HG03159 (cell line): ENCODE measurements around the gene PURA.

Source experiments
- ATAC-seq: cut with Tn5 transposase; IDR thresholded peaks from one replicate; pipeline ENCODE4 v1.9.1; 2021; ENCODE audit warnings: mild to moderate bottlenecking, moderate library complexity; ENCODE audit not compliant: unreplicated experiment

The PURA gene

GRCh38 chr5:140109759-140110645 is 3.9 kb upstream of the PURA start:
- no peak for ATAC-seq

- no peak for ATAC-seq
Observed at GRCh38 chr5:140110646-140110957, 3.3 kb upstream of the PURA start.

DNA sequence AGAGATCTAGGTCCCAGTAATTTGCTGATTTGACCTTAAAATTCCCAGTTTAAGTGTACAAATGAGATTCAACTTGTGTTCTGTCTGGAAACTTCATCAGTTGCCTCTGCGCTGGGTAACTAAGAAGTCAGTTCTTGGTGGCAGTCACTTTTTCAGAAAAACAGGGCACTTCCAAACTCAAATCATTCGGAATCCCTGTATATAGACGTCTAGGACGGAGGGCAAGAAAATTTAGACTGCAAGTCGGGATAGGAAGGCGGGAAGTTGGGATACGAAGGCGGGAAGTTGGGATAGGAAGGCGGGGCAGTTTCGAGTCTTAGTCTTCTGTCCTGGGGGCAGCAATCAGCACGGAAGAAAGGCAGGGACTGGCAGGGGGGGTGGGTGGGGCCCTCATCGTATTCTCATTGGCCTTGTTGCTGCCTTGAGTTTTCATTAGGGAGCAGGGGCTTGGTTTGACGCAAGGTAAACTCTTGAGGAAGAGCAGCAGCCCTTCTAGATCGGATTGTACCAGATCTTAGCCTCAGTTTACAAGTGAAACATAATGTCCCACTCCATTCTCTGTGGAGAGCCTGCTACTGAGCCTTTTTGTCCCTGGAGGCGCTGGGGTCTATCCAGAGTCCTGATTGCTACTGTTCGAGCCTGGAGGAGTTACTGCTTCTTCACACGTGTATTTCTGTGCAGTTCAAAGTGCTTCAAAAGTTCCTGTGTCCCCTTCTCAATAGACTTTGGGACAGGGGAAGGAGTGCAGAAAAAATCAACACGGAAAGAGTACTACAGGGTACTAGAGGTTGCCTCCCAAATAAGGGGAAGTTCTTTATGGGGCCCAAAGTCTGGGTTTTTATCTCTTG is 2.7 kb upstream of the PURA start:
- ATAC-seq = no peak

DNA sequence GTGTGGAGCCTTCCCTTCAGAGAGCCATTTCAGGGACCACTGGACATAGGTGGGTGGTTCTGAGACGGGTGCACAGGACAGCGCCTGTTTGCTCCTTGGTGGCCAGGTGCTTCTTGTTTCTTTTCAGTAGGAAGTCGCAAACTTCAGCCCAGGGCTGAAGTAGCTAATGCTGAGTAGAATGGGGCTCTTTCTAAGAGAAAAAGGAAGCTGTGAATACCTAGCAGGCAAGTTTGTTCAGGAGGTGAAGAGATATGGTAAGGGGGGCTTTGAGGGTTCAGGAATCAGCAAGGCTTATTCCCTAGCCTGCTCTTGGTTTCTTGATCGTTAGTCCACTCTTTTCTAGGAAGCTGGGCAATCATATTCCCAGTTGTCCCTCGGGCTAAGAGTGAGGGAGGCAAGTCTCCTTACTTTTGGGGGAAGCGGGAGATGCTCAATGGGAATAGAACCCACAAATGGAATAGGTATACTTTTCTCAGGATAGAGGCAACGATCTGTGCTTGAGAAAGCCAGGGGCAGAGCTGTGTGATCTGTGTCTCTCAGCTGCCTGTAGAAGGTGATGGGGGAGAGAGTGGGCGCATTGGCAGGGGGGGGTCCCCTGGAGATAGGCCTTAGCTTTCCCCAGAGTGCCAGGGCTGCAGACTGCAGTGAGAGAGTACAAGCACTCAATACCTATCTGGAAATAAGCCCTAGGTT is 1.9 kb upstream of the PURA start:
- no peak for ATAC-seq

GRCh38 chr5:140112685-140113179 is 1.2 kb upstream of the PURA start:
- no peak for ATAC-seq

DNA sequence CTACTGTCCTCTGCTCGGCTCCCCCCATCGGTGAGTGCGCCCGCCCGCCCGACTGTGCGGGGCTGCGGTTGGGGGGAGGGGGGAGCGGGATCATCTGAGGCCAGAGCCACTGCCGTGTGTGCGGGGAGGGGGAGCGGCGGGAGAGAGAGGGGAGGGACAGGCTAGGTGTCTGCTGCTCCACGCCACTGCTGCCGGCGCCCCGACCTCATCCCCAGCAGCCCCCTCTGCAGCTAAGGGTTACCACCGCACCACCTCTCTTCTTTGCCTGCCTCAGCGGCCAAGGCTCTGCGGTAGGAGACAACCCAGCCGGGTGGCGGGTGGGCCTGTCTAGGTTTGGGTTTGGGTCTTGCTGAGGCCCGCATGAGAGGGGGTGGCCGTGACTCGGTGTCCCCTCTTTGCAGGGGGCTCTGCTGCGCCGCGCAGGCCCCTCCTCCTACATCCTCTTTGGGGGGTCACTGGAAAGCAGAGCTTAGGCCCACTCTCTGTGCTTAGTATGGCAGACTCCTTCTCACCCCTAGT is 670 bp upstream of the PURA start:
- no peak for ATAC-seq

- ATAC-seq = peak; percentile 30
Observed at GRCh38 chr5:140114341-140115185, 654 bp downstream of the PURA start.

GRCh38 chr5:140115186-140115500 is 1.2 kb downstream of the PURA start:
- ATAC-seq = no peak

DNA sequence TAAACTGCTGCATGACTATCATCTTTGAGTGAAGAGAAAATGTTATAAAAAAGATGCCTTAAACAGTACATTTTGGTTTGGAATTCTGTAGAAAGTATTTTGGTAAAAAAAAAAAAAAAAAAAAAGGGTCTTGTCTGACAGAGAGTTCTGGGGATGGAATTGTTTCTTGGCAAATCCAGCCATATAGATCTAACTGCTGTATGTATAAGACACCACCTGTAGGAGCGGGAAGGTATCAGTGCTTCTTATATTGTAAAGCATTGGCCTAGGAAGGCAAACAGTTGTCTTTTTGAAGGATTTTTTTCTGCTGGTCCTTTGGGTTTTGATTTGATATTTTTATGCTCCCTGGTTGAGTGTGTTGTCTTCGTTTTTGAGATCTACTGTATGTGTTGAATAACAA is 2.8 kb downstream of the PURA start:
- ATAC-seq = no peak

GRCh38 chr5:140117523-140117922 is 3.6 kb downstream of the PURA start:
- no peak for ATAC-seq

DNA sequence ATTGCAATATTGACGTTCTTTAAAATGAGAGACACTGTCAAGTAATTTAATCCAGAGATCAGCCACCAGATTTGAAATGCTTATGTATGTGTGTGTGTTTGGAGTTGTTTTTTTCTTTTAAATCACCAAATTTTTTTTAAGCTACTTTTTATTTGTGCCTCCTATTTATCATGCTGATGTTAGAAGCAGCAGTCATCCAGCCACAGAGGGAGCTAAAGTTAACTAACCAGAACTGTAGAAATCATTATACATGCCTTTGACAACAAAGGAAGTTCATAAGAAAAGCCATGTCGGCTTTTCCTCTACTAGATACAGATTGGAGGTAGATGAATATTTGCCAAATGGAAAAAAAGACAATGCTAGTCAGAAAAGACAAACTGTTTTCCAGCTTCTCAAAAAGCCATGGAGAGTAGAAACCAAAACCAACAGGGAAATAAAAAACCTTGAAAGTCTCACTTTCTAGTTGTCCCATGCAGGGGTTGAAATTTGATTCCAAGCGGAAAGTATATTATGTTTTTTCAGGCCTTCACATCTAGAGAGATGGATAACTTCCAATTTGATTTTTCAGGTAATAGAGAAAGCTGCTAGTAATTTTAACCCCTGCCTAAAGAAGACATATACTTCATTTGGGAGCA is 4.5 kb downstream of the PURA start:
- no peak for ATAC-seq

- ATAC-seq = no peak
Observed at GRCh38 chr5:140125637-140126036, 11.7 kb downstream of the PURA start, which contains the start of gene IGIP. Gene IGIP, plus strand, starts transcription at chr5:140125937. Its CDS starts 2,540 bp downstream, at chr5:140128477.

- ATAC-seq = no peak
Observed at GRCh38 chr5:140126315-140127012, 12.6 kb downstream of the PURA start.

GRCh38 chr5:140128376-140128775 is 14.5 kb downstream of the PURA start:
- ATAC-seq = no peak

DNA sequence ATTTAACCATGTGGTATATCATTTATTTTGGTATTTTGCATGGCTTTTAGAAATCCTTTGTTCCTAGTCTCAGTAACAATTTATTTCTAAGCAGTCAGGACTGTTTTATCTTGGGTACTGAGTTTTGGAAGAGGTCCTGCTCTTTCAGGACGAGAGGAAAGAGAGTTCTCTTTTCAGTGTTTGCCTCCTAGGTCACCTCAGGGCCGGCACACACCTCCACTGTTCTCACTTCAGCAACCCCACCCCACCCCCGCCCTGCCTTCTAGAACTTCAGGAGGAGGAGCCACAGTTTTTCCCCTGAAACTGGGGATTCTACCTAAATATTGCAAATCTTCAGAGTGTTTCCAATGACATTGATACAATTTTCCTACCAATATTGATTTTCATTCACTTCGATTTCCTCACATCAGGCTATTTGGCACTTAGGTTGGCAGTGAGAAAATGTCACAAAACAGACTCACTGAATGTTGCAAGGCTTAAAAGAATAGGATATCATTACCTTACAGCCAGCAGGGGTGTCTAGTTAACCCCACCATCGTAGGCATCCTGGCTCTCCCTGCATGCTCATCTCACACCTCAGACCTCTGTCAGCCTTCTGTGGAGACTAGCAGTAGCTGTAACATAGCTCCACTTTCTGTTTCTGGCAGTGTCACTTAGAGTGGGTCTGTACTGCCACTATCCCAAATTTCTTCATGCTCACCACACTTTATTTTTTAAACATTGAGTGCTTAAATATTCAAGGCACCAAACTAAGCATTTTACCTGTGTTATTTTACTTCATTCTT is 17.2 kb downstream of the PURA start:
- ATAC-seq = no peak

DNA sequence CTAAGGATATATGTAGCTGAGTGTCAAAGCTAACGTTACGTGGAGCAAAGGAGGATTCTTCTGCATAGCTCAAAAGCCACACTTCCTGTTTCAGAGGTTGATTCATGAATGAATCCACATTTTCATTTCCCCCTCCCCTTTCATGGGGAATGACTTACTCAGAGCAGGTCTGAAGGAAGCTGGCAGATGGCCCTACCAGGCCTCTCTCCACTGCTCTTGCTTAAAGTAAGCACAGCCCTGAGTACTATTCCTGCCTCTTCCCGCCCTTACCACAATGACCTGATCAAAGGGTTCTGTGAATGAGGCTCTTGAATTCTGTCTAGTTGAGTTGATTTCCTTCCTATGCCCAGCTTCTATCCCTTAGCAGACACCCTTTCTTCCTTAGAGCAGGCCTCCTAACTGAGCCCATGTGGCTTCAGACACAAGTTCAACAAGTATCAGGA is 18.1 kb downstream of the PURA start:
- no peak for ATAC-seq

DNA sequence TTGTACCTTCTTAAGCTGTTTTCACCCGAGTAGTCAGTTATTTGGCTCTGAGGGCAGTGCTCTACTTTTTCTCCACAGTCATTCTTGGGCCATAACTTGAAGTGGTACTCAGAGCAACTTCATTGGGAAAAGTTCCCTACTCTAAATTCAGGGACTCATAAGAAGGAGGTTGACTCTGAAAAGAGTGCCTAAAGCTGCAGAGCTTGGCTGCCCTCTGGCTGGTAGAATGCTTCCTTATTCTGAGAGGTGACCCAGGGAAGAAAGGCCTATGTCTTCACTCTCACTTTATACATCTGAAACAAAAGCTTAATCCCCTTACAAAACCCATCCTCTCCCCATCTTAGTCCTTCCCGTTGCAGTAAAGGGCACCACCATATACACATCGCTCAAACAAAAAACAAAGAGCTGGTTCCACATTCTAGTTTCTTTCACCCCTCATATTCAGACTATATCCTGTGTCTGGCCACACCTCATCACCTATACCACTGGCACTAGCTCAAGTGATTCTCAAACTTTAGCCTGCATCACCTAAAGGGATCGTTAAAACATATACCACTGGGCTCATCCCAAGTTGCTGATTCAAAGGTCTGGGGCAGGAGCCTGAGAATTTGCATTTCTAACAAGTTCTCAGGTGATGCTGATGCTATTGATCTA is 19.7 kb downstream of the PURA start:
- ATAC-seq = no peak
